ENCODE results near the gene DERA.

DNA sequence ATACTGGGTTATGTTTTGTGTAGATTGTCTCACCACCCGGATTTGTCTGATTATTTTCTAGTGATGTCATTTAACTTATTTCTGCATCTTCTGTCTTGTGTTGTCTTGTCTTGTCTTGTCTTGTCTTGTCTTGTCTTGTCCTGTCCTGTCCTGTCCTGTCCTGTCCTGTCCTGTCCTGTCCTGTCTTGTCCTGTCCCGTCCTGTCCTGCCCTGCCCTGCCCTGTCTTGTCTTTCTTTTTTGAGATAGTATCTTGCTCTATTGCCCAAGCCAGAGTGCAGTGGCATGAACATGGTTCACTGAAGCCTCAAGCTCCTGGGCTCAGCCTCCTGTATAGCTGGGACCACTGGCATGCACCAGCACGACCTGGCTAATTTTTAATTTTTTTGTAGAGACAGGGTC is 25.6 kb downstream of the DERA start:
- TF ChIP-seq POLR2A (IDR thresholded peaks at IDR 0.05) (no peak), CTCF (IDR thresholded peaks at IDR 0.05) (no peak)
